Stimulated activated CD8-positive, alpha-beta memory T cell treated with anti-CD3 and anti-CD28 coated beads, Interleukin-15, amount 100 ng/mL, for 1 hour (primary cell): Measurements from ENCODE around the gene PARN.
A peak's percentile ranks its signal among the peaks of the same experiment; 100 is the strongest.

Source experiments
- DNase-seq: peaks from one replicate; pipeline ENCODE4 v3.0.0-alpha.2; 2020; ENCODE audit warnings: low read depth

The PARN gene

DNA sequence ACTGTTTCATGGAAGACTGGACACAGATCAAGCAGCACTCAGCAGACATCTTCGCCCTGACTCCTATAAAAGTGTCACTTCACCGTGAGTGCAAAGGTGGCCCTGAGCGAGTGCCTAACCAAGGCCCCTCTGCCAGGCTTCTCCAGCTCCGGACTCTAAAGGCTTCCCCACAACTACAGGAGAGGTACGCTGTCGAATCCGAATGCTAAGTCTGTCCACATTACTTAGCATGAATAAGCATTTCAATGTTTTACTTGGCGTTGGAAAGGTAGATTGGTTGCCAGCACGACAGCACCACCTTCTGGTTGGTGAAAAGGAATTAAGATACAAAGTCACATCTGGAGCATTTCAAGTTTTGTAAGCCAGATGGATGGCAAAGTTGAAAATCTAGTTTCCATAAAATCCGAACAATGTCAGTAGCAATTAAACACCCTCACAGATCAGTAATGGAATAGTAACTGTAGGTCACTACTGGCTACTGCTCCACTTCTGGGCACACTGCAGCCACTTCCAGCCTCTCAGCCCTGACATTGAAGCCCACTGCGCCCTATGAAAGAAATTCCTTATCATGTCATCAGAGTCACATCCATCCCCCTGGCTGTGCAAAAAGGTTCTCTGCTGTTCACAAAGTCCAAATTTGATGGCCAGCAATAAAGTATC is 100.9 kb downstream of the PARN start:
- peak; percentile 17 for DNase-seq

DNA sequence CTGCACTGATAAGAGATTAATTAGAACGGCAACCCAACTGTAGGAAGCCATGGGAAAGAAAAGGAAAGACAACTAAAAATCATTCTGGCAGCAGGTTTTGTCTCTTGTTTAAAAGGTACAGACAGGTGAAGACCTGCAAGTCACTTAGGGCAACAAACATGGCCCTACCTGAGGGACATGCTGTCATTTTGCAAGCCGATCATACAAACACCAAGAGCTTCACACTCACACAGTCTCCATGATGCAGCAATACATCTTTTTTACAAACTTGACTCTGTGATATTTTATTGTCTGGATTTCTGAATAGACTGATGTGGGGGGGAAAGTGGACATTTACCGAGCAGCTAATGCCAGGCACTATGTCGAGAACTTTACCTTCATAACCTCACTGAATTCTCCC is 101.8 kb downstream of the PARN start:
- no peak for DNase-seq

DNA sequence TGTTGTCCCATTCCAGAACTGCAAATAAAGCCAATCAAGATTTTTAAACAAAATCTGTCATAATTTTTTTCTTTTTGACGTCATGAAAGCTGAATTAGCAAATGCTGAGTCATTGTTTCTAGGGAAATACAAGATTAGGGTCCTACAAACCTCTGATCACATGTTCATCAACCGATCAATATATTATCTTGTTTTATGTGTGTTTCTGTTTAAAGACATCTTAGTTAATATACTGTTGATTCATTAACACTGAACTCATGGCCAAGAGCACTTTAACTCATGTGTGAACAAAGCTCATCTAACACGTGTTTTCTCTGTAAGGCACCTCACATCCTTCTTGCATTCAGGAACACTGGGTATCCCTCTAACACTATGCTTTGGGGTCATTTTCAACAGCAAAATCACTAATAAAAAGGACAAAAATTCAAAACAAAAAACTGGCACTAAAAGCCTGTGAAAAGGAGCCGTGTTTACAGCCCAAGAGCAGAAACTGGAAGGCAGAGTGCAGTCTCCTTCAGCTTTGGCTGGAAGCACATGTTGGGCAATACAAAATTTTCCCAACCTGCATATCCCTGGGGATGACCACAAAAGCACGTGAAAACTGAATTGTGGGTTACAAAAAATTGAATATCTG is 102.5 kb downstream of the PARN start:
- DNase-seq = no peak

DNA sequence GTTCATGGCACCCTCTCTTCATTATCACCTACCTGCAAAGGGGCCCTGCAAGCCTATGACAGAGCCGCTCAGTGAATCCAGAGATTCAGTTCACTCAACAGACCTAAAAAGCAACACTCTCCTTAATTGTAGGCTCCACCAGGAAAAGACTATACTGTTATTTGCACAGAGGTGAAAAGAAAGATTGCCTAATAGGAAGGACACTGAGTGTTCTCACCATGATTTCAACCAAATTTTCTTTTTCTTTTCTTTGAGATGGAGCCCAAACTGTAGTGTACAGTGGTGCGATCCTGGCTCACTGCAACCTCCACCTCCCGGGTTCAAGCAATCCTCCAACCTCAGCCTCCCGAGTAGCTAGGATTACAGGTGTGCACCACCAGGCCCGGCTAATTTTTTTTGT is 104.5 kb downstream of the PARN start:
- no peak for DNase-seq

DNA sequence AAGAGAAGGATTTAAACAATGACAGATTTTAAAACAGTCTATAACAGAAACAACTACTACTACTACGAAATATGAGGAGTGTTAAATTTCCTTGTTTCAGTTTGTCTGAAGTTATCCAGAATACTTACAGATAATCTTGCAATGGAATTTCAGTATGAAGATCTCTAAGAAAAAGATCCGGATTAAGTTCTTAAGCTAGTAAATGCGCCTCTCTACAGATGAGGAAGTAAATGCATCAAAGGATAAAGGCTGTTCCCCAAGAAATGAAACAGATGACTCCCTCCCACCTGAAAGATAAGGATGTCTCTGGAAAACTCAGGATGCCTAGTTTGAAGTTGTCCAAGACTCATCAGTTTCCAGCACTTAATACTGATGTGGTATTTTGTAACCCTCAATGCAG is 105.1 kb downstream of the PARN start:
- DNase-seq = no peak

DNA sequence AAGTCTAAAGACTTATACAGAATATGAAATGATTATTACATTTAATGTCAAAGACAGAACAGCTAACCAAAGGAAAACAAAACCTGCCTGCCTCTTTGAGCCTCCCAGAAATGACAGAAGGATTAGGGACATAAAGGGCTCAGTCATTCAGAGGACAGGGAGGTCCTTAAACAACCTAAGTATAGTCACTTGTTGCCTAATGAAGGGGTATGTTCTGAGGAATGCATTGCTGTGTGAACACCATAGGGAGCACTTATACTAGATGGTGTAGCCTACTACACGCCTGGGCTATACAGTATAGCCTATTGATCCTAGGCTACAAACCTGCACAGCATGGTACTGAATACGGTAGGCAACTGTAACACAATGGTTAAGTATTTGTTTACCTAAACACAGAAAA is 106.4 kb downstream of the PARN start:
- DNase-seq = no peak

DNA sequence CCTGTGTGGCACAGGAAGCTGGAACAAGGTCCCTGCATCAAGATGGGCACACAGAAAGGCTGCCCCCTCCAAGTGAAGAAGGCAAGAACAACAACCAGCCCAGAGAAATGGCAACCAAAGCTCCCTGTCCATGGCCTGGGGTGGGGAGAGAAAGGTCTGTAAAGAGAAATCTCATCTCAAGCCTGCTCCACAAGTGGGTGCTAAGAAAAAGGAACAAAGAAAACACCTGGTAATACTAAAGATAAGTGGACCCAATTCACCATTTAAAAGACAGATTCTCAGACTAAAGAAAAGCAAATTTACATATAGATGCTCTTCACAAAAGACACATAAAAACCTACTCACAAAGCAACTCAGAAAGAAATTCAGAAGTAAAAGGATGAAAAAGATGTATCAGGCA is 107.4 kb downstream of the PARN start:
- no peak for DNase-seq

DNA sequence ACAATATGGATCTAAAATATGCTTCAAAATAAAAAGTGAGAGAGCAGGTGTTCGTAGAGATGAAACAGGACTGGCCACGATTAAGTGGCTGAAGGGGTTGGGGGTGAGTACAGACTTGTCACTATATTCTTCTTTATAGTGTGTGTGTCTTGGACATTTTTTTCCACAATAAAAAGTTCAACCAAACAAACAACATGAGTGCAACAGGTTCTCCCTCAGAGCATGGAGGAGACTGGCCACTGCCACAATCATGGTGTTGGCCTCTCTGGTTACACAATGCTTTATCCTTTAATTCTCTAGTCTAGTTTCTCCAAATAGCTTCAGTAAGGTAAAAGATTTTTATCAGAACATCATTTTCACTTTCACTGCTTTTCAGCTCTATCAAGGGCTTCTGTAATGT is 109.3 kb downstream of the PARN start:
- no peak for DNase-seq

DNA sequence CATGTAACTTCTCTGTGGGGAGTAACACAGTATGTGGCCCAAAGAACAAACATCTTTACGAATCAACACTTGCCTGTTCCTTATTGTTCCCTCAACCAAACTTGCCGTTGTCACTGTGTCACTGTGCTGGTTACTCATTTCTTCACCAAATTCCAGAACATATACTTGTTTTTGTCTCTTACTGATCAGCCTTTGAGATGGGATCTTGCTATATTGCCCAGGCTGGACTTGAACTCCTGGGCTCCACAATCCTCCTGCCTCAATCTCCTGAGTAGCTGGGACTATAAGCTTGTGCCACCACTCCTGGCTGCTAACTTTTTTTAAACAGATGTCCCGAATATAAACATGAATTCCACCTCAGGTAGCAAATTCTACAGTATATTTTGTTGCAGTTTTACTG is 115.1 kb downstream of the PARN start:
- DNase-seq = no peak

DNA sequence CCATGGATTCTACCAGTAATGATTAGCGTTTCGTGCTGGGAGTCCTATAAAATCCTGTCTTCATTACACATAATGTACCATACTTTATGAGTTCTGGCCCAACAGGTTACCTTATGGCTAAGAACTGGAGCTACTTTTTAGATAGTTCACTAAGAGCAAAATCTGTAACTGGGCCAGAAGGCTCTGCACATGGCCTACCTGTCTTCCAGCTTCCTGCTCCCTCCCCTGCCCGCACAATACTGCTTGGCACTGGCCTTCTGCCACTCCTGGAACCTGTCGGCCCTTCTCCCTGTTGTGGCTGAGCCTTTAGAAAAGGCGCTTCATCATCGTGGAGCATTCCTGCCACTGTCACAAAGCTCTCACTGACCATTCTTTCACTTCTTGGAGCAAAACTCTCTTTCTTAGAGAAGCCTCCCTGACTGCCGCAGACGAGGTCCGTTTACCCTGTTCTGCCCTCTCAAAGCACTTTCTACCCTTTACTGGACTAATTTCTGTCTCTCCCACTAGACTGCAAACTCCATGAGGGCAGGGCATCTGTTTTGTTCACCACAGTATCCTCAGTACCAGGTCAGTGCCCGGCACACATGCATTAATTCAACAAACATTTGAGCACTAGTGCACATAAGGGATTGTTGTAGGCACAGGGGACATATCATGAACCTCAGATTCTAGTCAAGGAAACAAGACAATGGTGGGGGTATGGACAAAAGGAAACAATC is 116.5 kb downstream of the PARN start:
- no peak for DNase-seq

DNA sequence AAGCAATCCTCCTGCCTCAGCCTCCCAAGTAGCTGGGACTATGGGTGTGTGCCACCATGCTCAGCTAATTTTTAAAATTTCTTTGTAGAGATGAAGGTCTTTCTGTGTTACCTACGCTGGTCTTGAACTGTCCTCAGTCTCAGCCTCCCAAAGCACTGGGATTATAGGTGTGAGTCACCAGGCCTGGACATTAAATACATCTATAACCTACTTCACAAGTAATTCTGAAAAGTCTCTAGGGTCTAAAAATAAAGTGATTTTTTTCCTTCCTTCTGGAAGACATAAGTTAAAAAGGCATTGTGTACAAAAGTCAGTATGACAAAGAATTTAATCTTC is 118.3 kb downstream of the PARN start:
- no peak for DNase-seq

DNA sequence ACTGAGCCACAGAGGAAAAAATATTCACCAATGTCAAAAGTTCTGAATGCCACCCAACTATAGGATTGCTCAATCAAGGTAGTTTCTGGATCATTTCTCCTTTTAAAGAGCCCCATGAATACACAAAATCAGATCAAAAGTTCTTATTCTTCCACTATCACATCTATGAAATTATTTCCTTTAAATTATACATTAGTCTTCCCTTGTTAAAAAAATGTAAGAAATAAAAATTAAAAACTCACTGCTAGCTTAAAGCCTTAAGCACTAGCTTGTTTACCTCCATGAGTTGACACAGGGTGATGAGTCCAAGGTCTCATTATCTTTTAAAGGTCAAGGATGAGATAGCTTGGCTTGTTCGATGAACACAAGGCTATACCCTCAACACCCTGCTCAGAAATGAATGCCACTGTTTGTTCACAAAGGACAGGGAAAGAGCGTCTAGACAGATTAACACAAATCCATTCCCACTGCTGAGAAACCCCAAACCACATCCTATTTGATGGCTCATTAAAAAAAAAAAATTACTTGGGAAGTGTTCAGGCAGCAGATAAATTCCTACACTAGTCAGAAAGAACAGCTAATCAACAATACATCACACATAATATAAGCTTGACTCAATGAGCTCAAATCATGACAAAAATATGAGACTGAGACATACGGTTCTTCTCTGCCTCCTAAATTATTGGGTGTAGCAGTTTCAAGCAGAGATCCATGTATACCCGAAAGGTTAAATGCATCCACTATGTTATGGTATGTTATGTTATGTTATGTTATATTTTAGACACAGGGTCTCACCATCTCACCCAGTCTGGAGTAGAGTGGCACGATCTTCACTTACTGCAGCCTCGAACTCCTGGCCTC is 118.9 kb downstream of the PARN start:
- no peak for DNase-seq

DNA sequence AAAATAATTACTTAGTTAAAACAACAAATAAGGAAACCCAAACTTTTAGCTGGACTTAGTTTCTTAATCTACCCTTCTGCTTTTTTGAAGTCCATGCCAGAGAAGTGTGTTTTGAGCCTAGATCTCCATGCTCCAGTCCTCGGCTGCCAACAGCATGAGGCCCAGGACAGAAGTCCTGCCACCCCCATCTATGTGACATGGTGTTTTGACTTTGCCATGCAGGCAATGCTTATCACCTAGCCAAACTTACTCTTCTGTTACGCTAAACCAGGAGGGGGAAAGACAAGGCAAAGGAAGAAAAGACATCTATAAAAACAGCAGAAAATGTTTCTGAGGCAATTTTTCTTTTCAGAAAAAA is 119.5 kb downstream of the PARN start:
- DNase-seq = no peak

DNA sequence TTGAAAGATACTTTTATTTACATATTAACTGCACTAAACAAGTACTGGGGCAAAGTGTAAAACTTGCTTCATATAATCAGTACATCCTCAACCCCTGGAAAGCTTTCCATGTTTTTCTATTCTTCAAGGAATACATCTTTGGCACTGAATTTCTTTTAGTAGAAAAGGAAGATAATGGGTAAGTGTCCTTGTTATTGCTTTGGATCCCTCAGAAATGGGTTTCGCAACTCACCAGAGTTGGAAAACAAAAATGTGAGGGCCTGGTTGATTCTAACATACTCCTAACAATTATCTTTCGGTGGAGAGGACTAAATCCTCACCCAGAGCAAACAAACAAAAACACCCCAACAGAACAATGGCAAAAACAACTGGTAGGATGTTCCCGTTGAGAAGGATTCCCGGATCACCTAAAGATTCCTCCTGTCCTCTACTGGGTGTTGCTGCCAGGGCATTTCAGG is 120.4 kb downstream of the PARN start:
- DNase-seq = no peak

DNA sequence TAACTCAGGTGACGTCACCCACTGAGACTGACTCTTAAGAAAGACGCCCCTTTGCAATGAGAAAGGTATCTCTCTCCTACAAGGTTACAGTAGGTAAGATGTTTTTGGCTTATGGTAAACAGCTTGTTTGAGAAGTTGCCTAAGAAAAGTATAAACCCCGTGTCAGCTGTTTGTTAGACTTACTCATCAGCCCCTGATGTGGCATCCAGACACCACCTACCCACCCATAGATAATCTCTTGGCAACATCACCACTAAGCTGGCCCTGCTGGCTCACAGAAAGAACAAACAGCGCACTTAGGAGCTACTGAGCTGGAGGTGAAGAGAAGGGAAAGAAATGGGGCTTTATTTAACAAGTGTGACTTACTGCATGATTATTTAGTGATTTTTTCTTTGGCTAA is 121.0 kb downstream of the PARN start:
- no peak for DNase-seq

DNA sequence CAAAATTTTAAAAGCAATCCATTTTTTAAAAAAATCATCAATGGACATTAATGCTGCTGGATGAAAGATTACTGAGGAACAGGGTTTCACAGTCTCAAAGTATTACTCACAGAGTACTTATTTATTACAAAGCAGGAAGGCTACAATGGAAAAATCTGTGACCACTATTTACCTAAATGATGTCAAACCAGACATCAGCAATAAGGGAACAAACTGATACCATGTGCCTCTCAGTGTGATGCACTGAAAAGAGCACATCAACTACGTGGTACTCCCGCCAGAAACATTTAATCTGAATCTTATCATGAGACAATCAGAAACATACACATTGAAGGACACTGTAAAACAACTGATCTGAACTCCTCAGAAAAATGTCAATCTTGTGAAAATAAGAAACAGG is 124.2 kb downstream of the PARN start:
- DNase-seq = no peak

DNA sequence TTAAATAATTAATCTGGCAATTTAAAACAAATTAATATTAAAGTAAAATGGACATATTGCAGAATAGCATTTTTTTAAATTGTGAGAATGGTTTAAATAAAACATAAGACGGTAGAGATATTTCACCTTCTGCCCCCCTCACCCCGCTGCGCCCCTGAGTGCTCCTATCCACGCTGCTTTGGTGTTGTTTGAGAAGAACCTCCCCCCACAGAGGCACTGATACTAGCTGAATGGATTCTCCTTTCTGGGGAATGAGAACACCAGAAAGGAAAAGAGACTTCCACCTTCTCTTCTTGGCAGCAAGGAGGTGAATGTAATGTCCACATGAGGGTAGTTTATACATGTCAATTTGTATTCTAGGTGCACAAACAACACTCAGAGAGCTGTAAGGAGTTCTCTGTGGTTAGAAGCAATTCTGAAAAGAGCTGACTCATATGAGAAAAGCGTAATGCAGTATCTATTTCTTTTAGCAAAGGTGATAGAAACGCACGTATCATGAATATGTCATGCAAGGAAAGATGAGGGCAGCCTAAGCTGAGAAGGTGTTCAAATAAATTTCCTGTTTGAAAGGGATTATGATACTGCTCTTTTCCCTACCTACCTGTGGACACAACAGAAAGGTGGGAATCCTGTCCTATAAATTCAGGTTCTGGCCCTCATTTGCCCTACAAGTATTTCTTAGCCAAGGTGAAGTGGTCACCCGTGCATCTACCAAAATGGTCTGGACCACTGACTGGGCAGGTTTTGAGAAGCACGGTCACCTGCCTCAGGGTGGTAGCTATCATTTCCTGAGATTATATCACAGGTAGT is 126.9 kb downstream of the PARN start:
- DNase-seq = no peak

DNA sequence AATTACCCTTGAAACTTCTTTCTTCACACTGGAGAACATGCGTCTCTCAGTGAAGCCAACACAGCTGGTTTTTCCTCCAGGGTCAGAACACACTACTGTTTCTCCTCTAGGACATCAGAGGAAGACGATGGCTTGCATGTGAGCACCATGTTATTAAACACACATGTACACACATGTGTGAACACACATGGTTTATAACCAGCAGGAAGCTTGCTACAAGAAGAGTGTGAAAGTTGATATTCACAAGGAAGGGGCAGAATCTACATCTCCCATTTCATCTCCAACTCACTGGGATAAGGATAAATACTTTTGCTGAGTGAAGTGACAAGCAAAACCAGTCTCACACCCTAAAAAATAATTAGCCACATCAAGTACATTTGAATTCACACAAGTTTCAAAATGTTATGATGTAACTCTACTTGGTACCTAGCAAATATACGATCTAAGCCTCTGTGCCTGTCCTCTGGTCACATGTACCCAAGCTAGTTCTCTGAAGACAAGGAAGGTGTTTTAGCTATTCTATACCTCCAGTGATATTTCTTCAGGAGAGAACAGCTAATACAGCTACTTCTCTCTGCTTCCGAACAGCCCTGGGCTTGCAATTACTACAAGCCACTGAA is 127.7 kb downstream of the PARN start:
- DNase-seq = no peak

DNA sequence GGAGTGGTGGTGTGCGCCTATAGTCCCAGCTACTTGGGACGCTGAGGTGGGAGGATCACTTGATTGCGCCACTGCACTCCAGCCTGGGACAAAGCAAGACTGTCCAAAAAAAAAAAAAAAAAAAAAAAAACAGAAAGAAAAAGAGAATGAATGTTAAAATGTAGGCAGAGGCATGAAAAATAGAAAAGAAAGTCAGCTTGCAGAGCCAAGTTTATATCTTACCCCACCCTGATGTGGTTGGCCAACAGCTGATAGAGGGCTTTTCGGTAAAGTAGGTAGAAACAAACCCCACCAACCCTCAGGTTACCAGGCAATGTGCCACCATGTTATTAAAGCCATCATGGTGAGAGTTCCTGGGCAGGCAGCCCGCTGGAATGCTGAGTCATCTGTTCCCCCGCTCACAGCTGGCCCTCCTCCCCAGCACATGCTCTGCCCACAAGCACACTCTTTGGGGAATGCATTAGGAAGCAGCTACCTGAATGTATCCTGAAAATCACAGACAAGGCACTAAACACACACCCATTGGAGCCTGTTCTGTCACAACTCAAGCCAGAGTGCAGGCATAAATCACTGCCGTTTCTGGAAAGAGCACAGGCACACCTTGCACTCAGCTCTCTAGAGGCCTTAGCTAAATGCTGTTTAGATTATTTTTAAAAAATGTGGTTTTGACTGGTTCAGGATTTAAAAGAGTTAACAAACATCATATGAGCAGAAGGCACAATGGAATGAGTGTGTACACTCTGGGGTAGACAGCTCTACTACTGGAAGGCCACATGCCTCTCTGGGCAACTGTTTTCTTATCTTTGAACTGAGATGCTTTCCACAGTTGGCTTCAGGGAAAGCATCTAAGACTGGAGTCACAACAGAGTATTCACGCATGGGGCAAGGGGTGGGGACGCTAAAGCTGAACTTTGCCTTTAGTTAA is 128.5 kb downstream of the PARN start:
- DNase-seq = no peak

DNA sequence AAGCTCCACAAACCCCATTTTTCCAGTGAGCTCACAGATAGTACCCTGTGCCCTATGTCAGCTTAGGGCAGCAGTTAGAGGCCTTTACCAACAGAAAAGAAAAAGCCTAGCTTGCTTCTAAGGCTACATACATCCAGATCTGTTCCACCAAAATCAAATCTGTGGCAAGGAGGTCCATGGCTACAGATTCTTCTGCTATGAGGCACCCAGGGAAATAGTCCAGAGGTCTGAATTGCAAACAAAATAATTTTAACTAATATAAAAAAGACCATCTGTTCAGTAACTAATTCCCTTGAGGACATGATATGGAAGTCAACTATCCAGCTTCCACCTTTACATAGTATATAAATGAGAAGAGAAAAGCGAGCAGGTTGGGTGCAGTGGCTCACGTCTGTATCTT is 129.3 kb downstream of the PARN start:
- DNase-seq = no peak
